Endothelial cell of umbilical vein (primary cell): ENCODE data around the gene KCNG2. TPM values are rescaled to one million over a fixed set of nuclear protein-coding genes. Genes with fewer than 3 reads are reported as not detected.

Experiments
- BruUV-seq: library from RNA; stranded (reverse); fragments of 400-500 nt; replicated peaks from 2 replicates; lab custom pipeline; 2021; lab: Mats Ljungman, UMichigan
- CTCF ChIA-PET: fragments of 300-600, 350-600 bp; sonication (Branson Sonifier 250); formaldehyde crosslinking; loops from one replicate; lab custom pipeline; 2021; ENCODE audit warnings: antibody characterized with exemption, inconsistent platforms; lab: Charles Lee
- POLR2A ChIA-PET: fragments of 300-600, 350-600 bp; sonication (Branson Sonifier 250); formaldehyde crosslinking; loops from one replicate; lab custom pipeline; 2021; ENCODE audit warnings: antibody characterized with exemption, inconsistent platforms; lab: Charles Lee
- DNase-seq: peaks from one replicate; pipeline ENCODE4 v3.0.0-alpha.2; 2011; ENCODE audit warnings: low read depth, low spot score
- FAIRE-seq: peaks from 2 replicates; lab custom pipeline; 2011; peaks lifted over from hg19 to GRCh38; lab: Jason Lieb, UNC
- H2AFZ ChIP-seq: 2 replicates; pipeline ENCODE4 v1.6.0; 2012; ENCODE audit warnings: low read depth, low read length, control low read depth, inconsistent platforms
- H3K27ac ChIP-seq: 2 replicates; pipeline ENCODE4 v1.5.1; 2011; ENCODE audit warnings: low read depth, mild to moderate bottlenecking, control low read depth, low read length, moderate library complexity; ENCODE audit not compliant: insufficient read depth
- H3K27me3 ChIP-seq, 2 experiments: 2 replicates each; pipeline versions ENCODE4 v1.6.0 to v1.6.1; 2011; ENCODE audit warnings: low read length in 2 of 2, mixed read lengths in 1 of 2; ENCODE audit not compliant: control insufficient read depth in 2 of 2, insufficient read depth in 2 of 2
- H3K36me3 ChIP-seq, 2 experiments: 2 replicates in 1 of 2; 3 replicates in 1 of 2; pipeline ENCODE4 v1.5.1; 2011; ENCODE audit warnings: low read length in 2 of 2, mild to moderate bottlenecking in 1 of 2, moderate library complexity in 1 of 2; ENCODE audit not compliant: control insufficient read depth in 2 of 2, insufficient read depth in 2 of 2; ENCODE audit errors: extremely low read depth in 1 of 2
- H3K4me1 ChIP-seq: 3 replicates; pipeline ENCODE4 v1.5.1; 2011; ENCODE audit warnings: mild to moderate bottlenecking, low read length; ENCODE audit not compliant: control insufficient read depth, insufficient read depth; ENCODE audit errors: extremely low read depth
- H3K4me2 ChIP-seq: 2 replicates; pipeline ENCODE4 v1.6.1; 2011; ENCODE audit warnings: low read length, control low read depth, mixed read lengths; ENCODE audit not compliant: insufficient read depth
- H3K4me3 ChIP-seq, 3 experiments: fragments of 200-600 bp in 1 of 3; sonication (generic), shearing (Covaris generic) in 1 of 3; replicated peaks in 1 of 3; 2 replicates each; pipeline ENCODE4 v1.5.1; 2011 to 2016; ENCODE audit warnings: control low read depth in 3 of 3, low read length in 3 of 3, mild to moderate bottlenecking in 2 of 3, inconsistent platforms in 1 of 3, low read depth in 1 of 3, moderate library complexity in 1 of 3; ENCODE audit not compliant: insufficient read depth in 1 of 3
- H3K79me2 ChIP-seq: 2 replicates; pipeline ENCODE4 v1.6.0; 2012; ENCODE audit warnings: low read length, inconsistent platforms; ENCODE audit not compliant: control insufficient read depth, insufficient read depth
- H3K9ac ChIP-seq: replicated peaks from 2 replicates; pipeline ENCODE3; 2011; ENCODE audit warnings: low read length, control low read depth; ENCODE audit not compliant: insufficient read depth; ENCODE audit errors: extremely low read depth
- H3K9me1 ChIP-seq: replicated peaks from 3 replicates; pipeline ENCODE4 v1.6.0; 2011; ENCODE audit warnings: mild to moderate bottlenecking, low read length; ENCODE audit not compliant: control insufficient read depth, insufficient read depth; ENCODE audit errors: extremely low read depth
- H3K9me3 ChIP-seq: replicated peaks from 2 replicates; pipeline ENCODE4 v1.5.1; 2012; ENCODE audit warnings: low read length, inconsistent platforms; ENCODE audit not compliant: control insufficient read depth, insufficient read depth
- H4K20me1 ChIP-seq: replicated peaks from 2 replicates; pipeline ENCODE3; 2011; ENCODE audit warnings: mild to moderate bottlenecking, low read length; ENCODE audit not compliant: control insufficient read depth, insufficient read depth; ENCODE audit errors: extremely low read depth
- EZH2 ChIP-seq: IDR thresholded peaks from 2 replicates; pipeline ENCODE4 v1.6.1; 2012; ENCODE audit warnings: borderline replicate concordance, low read depth, mild to moderate bottlenecking, moderate library complexity, low read length, inconsistent platforms; ENCODE audit not compliant: severe bottlenecking
- FOS ChIP-seq: IDR thresholded peaks from 2 replicates; pipeline ENCODE4 v1.6.1; 2011; ENCODE audit warnings: mild to moderate bottlenecking, low read length, moderate library complexity, borderline replicate concordance; ENCODE audit not compliant: insufficient read depth
- GATA2 ChIP-seq: IDR thresholded peaks from 2 replicates; pipeline ENCODE4 v1.7.0; 2011; ENCODE audit warnings: low read depth, mild to moderate bottlenecking, moderate library complexity, mixed read lengths, low read length; ENCODE audit not compliant: insufficient read length, insufficient read depth
- JUN ChIP-seq: IDR thresholded peaks from 2 replicates; pipeline ENCODE4 v1.6.1; 2011; ENCODE audit warnings: borderline replicate concordance, low read depth; ENCODE audit not compliant: insufficient read length, insufficient read depth
- MAX ChIP-seq: IDR thresholded peaks from 2 replicates; pipeline ENCODE4 v1.6.1; 2011; ENCODE audit not compliant: insufficient read depth, insufficient read length
- MYC ChIP-seq: IDR thresholded peaks from one replicate; pipeline ENCODE4 v1.6.1; 2011; ENCODE audit warnings: mild to moderate bottlenecking, low read depth, low read length
- POLR2A ChIP-seq: IDR thresholded peaks from 2 replicates; pipeline ENCODE4 v1.6.1; 2012; ENCODE audit warnings: low read depth, mild to moderate bottlenecking, control low read depth, low read length
- POLR2AphosphoS5 ChIP-seq: IDR thresholded peaks from 2 replicates; pipeline ENCODE4 v1.6.1; 2012; ENCODE audit warnings: low read depth, mild to moderate bottlenecking, control low read depth, low read length, moderate library complexity; ENCODE audit not compliant: insufficient read depth
- dilution Hi-C: fragments of 300-500 bp; cut with MboI; formaldehyde crosslinking; loops from one replicate; pipeline ENCODE4 v1.15.0; 2019; ENCODE audit warnings: low sequenced_read_pairs; ENCODE audit not compliant: extremely low pct_ligation_motif_present
- intact Hi-C: fragments of 100-400 bp; cut with micrococcal nuclease; formaldehyde crosslinking; loops from one replicate; pipeline ENCODE4 v1.10.0; 2022
- polyA plus RNA-seq, 4 experiments: library from polyadenylated mRNA; depleted of rRNA in 3 of 4; stranded (reverse) in 3 of 4; unstranded in 1 of 4; fragments of >200 nt; gene quantifications; 2 replicates each; pipeline versions ENCODE4 v1.2.1 to v1.2.3, GENCODE V29; 2011 to 2012; ENCODE audit warnings: missing spikeins in 1 of 4
- total RNA-seq: library from RNA; stranded (reverse); gene quantifications from 2 replicates; pipeline ENCODE4 v1.2.3, GENCODE V29; 2021
- TF ChIP-seq, protein P1 (sequence below), 2 donors: IDR thresholded peaks; 1 replicate in 1 of 2; 2 replicates in 1 of 2; pipeline ENCODE4 v1.5.1; 2011; ENCODE audit warnings: low read length in 2 of 2, mild to moderate bottlenecking in 2 of 2, moderate library complexity in 2 of 2, control low read depth in 1 of 2, inconsistent platforms in 1 of 2, low read depth in 1 of 2; ENCODE audit not compliant: insufficient read depth in 1 of 2; ENCODE audit errors: extremely low read depth in 1 of 2

The KCNG2 gene
- total and polyA plus RNA-seq, 2 donors (not counting 3 experiments of a cell fraction or from before 2014, with no cell fraction given), result not detected

- Histone ChIP-seq H2AFZ (no peak overlapping the region), H3K9me3 (peaks cover 2% of the 10 kb centered on the region)
Observed at GRCh38 chr18:79935098-79935480, 137.4 kb downstream of the KCNG2 start.

More at GRCh38 chr18:79935098-79935480, 137.4 kb downstream of the KCNG2 start:
- H3K4me1 ChIP-seq, result no peaks in the 10 kb centered on the region
- intact Hi-C loops (no loop called here), dilution Hi-C loops (no loop called here)
- no peaks in the 10 kb centered on the region for H3K27me3 ChIP-seq
- BruUV-seq, result no TSS peak
- no peak overlapping the region for H3K4me3 ChIP-seq
- no peaks in the 10 kb centered on the region for H4K20me1 ChIP-seq
- no peak overlapping the region for H3K9ac ChIP-seq
- H3K27ac ChIP-seq, result no peak overlapping the region
- CTCF ChIA-PET, result no interaction called here
- DNase-seq, result no peak
- peaks cover 28% of the 10 kb centered on the region for H3K79me2 ChIP-seq
- H3K36me3 ChIP-seq, result peaks cover 0 to 9% of the 10 kb centered on the region in 2 experiments
- H3K9me1 ChIP-seq, result no peaks in the 10 kb centered on the region
- TF ChIP-seq, protein P1, sequence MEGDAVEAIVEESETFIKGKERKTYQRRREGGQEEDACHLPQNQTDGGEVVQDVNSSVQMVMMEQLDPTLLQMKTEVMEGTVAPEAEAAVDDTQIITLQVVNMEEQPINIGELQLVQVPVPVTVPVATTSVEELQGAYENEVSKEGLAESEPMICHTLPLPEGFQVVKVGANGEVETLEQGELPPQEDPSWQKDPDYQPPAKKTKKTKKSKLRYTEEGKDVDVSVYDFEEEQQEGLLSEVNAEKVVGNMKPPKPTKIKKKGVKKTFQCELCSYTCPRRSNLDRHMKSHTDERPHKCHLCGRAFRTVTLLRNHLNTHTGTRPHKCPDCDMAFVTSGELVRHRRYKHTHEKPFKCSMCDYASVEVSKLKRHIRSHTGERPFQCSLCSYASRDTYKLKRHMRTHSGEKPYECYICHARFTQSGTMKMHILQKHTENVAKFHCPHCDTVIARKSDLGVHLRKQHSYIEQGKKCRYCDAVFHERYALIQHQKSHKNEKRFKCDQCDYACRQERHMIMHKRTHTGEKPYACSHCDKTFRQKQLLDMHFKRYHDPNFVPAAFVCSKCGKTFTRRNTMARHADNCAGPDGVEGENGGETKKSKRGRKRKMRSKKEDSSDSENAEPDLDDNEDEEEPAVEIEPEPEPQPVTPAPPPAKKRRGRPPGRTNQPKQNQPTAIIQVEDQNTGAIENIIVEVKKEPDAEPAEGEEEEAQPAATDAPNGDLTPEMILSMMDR (IDR thresholded peaks at IDR 0.05; ENCODE audit: extremely low read depth in 1 of 2, insufficient read depth in 1 of 2, low read depth in 1 of 2, low read length in 2 of 2), result no peak
- TF ChIP-seq JUN (no peak), GATA2 (no peak), FOS (no peak), POLR2A (no peak), POLR2AphosphoS5 (no peak), MYC (no peak), EZH2 (no peak), MAX (no peak)
- FAIRE-seq, result no peak
- POLR2A ChIA-PET, result no interaction called here
- no peak overlapping the region for H3K4me2 ChIP-seq
